Epithelial cell of proximal tubule (primary cell): ENCODE data around the gene IRX6. TPM values are rescaled to one million over a fixed set of nuclear protein-coding genes. Genes with fewer than 3 reads are reported as not detected.

ENCODE experiments used
- DNase-seq: peaks from one replicate; pipeline ENCODE4 v3.0.0-alpha.2; 2011; ENCODE audit warnings: low read depth
- H3K4me3 ChIP-seq: 2 replicates; pipeline ENCODE4 v1.5.1; 2011; ENCODE audit warnings: low read depth, mild to moderate bottlenecking, low read length
- total RNA-seq: library from RNA; depleted of rRNA; stranded (reverse); fragments of >200 nt; gene quantifications from 2 replicates; pipeline ENCODE4 v1.2.3, GENCODE V29; 2015
- TF ChIP-seq, protein P1 (sequence below): conservative IDR thresholded peaks from 2 replicates; pipeline ENCODE4 v1.5.1; 2012; ENCODE audit warnings: low read depth, mild to moderate bottlenecking, low read length

IRX6 gene
- total RNA-seq, 1 donor from 2014 or later = 2.2 TPM

DNA sequence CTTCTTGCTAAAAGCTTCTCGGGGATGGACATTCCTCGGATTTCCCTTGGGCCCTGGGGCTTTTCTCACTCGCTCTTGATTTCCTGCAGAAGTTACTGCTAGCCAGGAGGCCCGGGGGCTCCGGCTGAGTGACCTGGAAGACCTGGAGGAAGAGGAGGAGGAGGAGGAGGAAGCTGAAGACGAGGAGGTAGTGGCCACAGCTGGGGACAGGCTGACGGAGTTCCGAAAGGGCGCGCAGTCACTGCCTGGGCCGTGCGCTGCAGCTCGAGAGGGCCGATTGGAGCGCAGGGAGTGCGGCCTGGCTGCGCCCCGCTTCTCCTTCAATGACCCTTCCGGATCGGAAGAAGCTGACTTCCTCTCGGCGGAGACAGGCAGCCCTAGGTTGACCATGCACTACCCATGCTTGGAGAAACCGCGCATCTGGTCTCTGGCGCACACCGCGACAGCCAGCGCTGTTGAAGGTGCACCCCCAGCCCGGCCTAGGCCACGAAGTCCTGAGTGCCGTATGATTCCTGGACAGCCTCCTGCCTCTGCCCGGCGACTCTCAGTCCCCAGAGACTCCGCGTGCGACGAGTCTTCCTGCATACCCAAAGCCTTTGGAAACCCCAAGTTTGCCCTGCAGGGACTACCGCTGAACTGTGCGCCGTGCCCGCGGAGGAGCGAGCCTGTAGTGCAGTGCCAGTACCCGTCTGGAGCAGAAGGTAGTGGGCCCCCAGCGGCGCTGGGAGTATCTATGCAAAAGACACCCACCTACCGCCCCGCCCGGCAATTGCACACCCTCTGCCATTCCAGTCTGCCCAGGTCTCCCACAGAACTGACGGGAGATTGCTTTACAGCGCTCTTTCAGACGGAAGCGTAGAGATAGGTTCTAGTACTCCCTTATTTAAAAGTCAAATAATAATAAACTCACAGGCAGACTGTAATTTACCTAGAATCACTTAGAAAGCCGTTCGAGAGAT, 4.9 kb downstream of the IRX6 start:
- TF ChIP-seq, protein P1, sequence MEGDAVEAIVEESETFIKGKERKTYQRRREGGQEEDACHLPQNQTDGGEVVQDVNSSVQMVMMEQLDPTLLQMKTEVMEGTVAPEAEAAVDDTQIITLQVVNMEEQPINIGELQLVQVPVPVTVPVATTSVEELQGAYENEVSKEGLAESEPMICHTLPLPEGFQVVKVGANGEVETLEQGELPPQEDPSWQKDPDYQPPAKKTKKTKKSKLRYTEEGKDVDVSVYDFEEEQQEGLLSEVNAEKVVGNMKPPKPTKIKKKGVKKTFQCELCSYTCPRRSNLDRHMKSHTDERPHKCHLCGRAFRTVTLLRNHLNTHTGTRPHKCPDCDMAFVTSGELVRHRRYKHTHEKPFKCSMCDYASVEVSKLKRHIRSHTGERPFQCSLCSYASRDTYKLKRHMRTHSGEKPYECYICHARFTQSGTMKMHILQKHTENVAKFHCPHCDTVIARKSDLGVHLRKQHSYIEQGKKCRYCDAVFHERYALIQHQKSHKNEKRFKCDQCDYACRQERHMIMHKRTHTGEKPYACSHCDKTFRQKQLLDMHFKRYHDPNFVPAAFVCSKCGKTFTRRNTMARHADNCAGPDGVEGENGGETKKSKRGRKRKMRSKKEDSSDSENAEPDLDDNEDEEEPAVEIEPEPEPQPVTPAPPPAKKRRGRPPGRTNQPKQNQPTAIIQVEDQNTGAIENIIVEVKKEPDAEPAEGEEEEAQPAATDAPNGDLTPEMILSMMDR = no peak
- no peak for DNase-seq
- no peak overlapping the region for H3K4me3 ChIP-seq

DNA sequence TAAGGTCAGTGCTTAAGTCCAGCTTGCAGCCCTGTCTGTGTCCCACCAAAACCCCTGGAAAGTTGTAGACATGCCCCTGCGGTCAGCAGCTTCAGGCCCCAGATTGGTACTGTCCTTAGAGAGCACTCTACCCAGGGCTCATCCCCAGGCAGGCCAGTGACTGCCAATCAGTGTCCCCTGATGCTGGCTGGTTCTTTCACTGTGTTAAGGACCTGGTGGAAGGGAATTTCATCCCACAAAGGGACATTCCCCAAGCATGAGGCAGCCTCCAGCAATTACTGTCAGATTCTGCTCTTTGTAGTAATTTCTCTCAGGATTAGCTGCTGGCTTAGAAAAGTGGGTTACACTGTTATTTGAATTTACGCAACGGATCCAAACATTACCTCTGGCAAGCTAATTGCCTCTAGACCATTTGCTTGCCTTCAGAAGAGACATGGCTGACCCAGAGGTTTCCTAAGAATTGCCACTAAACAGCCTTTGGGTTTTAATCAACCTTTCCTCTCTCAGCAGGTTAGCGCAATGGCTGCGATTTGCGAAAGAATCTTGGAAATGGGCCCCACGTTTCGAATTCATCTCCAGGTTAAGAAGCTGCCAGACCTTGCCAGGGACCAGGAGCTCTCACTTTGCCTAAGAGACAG, 5.9 kb downstream of the IRX6 start:
- no peak overlapping the region for H3K4me3 ChIP-seq
- TF ChIP-seq, protein P1 = no peak
- no peak for DNase-seq

DNA sequence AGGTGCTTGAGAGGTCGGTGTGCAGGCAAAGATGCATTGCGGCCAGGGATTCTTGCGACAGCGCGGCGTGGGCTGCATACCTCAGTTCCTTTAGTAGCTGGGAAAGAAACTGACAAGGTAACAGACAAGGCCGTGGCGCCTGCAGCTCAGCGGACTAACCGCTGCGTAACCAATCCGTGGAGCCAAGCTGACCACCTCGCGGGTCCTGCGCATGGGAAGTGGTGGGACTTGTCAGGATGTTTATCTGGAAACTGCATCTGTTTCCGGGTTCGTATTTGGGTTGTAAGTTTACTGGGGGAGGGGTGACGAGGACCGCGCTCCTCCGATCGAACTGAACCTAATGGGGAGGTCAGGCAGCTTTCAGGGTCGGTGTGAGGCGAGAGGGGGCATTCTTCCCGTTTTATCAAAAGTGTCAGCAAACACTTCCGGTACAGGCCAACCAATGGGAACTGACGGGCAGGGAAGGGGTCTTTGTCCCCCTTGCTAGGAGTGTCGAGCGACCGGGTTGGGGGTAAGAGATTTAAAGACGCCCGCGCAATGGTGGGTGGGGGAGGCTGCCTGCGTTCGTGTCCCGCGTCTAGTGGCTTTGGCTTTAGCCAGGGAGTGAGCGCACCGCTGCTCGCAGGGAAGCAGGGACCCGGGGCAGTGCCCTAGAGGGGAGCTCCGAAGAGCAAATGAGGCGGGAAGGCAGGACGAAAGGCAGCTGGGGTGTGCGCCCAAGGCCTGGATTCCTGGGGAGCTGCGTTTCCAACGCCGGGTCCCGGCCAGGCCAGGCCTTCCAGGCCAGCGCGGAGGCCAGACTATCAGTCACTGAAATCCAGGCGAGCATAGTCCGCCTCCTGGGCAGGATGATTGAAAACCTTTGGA, 7.0 kb downstream of the IRX6 start:
- TF ChIP-seq, protein P1 = no peak
- no peak overlapping the region for H3K4me3 ChIP-seq
- no peak for DNase-seq

DNA sequence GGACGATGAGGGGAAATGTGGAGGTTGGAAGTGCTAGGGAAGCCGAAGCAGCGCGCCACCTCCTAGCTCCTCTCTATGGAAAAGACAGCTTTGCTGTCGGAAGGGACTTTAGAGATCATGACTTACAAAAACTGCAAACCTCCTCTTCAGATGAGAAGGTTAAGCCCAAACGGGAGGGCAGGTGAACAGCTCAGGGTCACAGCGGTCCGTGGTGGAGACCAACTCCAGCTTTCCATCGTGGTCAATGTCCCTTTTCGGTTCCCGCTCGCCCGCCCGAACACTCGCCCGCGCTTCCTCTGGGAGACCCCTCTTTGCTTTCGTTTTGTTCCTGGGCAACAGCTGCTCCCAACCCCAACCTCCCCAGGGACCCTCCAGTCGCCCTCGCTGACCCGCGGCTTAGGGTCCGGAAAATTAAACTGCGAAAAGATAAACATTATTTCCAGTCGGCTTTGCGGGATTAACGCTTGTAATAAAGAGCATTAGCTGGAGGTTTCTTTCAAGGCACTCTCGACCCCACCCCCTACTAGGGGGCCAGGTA, 7.7 kb downstream of the IRX6 start:
- H3K4me3 ChIP-seq = no peak overlapping the region
- TF ChIP-seq, protein P1 = no peak
- DNase-seq = no peak

DNA sequence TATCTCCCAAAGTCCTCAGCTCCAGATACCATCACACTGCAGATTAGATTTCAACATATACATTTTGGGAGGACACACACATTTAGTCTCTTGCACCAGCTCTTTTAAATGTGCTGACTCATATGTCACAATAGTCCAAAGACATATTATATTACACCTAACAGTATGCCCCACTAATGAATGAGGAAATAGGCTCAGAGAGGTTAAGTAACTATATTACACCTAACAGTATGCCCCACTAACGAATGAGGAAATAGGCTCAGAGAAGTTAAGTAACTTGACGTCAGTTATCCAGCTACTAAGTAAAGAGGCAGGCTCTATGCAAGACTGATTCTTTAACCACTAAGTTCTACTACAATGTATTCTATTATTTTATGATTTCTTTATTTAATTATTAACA, 9.7 kb downstream of the IRX6 start:
- TF ChIP-seq, protein P1 = no peak
- no peak for DNase-seq
- no peak overlapping the region for H3K4me3 ChIP-seq

DNA sequence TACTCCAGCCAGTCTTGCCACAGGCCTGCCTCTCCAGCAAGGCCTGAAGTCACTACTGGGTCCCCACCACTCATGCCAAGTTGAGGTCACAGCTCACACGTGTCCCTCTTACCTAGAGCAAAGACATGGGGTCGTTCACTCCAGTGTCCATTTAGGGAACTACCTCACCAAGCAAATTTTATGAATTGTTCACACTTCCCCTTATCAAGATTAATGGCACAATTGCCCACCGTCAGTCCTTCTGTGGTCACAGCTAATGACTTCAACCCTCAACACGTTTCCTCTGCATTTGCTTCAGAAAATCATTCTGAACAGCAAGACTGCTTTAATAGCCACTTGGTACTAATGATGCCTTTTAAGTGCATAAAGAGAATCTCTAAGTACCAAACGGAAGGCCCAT, 14.6 kb downstream of the IRX6 start:
- DNase-seq = no peak
- H3K4me3 ChIP-seq = no peak overlapping the region
- TF ChIP-seq, protein P1 = no peak
